OCI-LY1 (cell line): Measurements from ENCODE around the gene ACER3.

Experiments used
- EZH2 ChIP-seq: fragments of 200-600 bp; sonication (generic), shearing (Covaris generic); IDR thresholded peaks from 2 replicates; pipeline ENCODE4 v1.8.0; 2017; ENCODE audit warnings: borderline replicate concordance, mixed run types, mild to moderate bottlenecking, antibody characterized with exemption, low read length, moderate library complexity, mixed read lengths
- TF ChIP-seq, protein P1 (sequence below): fragments of 200-600 bp; sonication (generic), shearing (Covaris generic); IDR thresholded peaks from 2 replicates; pipeline ENCODE4 v1.5.1; 2017; ENCODE audit warnings: mild to moderate bottlenecking, antibody characterized with exemption, low read length, moderate library complexity, mixed read lengths

DNA sequence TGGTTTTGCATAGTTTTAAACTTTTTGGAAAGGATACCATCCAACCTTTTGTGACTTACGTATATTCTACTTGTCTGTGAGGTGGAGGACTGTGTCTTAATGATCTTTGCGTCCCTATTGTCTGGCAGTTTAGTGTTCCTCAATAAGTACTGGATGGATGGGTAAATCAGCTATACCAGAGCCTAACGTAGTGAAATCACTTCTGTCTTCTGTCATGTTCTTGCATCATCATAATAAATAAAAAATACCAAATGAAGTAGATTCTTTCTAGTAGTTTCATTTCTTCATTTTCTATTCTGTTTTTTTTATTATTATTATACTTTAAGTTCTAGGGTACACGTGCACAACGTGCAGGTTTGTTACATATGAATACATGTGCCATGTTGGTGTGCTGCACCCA is 66.4 kb downstream of the ACER3 start:
- TF ChIP-seq, protein P1, sequence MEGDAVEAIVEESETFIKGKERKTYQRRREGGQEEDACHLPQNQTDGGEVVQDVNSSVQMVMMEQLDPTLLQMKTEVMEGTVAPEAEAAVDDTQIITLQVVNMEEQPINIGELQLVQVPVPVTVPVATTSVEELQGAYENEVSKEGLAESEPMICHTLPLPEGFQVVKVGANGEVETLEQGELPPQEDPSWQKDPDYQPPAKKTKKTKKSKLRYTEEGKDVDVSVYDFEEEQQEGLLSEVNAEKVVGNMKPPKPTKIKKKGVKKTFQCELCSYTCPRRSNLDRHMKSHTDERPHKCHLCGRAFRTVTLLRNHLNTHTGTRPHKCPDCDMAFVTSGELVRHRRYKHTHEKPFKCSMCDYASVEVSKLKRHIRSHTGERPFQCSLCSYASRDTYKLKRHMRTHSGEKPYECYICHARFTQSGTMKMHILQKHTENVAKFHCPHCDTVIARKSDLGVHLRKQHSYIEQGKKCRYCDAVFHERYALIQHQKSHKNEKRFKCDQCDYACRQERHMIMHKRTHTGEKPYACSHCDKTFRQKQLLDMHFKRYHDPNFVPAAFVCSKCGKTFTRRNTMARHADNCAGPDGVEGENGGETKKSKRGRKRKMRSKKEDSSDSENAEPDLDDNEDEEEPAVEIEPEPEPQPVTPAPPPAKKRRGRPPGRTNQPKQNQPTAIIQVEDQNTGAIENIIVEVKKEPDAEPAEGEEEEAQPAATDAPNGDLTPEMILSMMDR = no peak
- no peak for TF ChIP-seq EZH2
